GM21723 (cell line): Measurements from ENCODE around the gene AP2A2.

Experiments used
- ATAC-seq: cut with Tn5 transposase; IDR thresholded peaks from one replicate; pipeline ENCODE4 v1.9.1; 2021; ENCODE audit warnings: mild to moderate bottlenecking, moderate library complexity; ENCODE audit not compliant: unreplicated experiment

The AP2A2 gene

GRCh38 chr11:1052133-1053011 lies 126.7 kb downstream of the AP2A2 start:
- ATAC-seq: no peak

- ATAC-seq: no peak
Measured at GRCh38 chr11:1053121-1053901, 127.6 kb downstream of the AP2A2 start.

- ATAC-seq: no peak
Measured at GRCh38 chr11:1054143-1055108, 128.8 kb downstream of the AP2A2 start.

- ATAC-seq: no peak
Measured at GRCh38 chr11:1055109-1055703, 129.5 kb downstream of the AP2A2 start.

GRCh38 chr11:1055990-1056771 lies 130.5 kb downstream of the AP2A2 start:
- no peak for ATAC-seq

- no peak for ATAC-seq
Measured at GRCh38 chr11:1057806-1058205, 132.1 kb downstream of the AP2A2 start.

GRCh38 chr11:1059759-1060158 lies 134.1 kb downstream of the AP2A2 start:
- ATAC-seq: no peak

- ATAC-seq: no peak
Measured at GRCh38 chr11:1060410-1060809, 134.7 kb downstream of the AP2A2 start.

- ATAC-seq: no peak
Measured at GRCh38 chr11:1060852-1061616, 135.4 kb downstream of the AP2A2 start.
